HCT116 (cell line): ENCODE measurements around the gene SPRING1. TPM values are rescaled to one million over a fixed set of nuclear protein-coding genes. Genes with fewer than 3 reads are reported as not detected.

ENCODE experiments used
- ATAC-seq: fragments of 200-7000 bp; cut with Tn5 transposase; 2 replicates; pipeline ENCODE4 v1.9.1; 2020; ENCODE audit warnings: mild to moderate bottlenecking, moderate library complexity
- BruUV-seq: library from RNA; stranded (reverse); fragments of 400-500 nt; replicated peaks from 2 replicates; lab custom pipeline; 2021; lab: Mats Ljungman, UMichigan
- CTCF ChIA-PET: fragments of 300-600 bp; sonication (Branson Sonifier 250); formaldehyde crosslinking; loops from one replicate; lab custom pipeline; 2021; ENCODE audit warnings: antibody characterized with exemption; lab: Charles Lee
- POLR2A ChIA-PET: fragments of 300-600, 350-600 bp; sonication (Branson Sonifier 250); formaldehyde crosslinking; loops from one replicate; lab custom pipeline; 2021; ENCODE audit warnings: antibody characterized with exemption; lab: Charles Lee
- RAD21 ChIA-PET, 2 experiments: fragments of 300-600 bp; sonication (Branson Sonifier 250); formaldehyde crosslinking; loops; one replicate each; lab custom pipeline; 2023; ENCODE audit warnings: low total read pairs in 2 of 2; ENCODE audit not compliant: uncharacterized antibody in 2 of 2, unreplicated experiment in 2 of 2, low non-redundant PET in 1 of 2; lab: Charles Lee
- DNase-seq: peaks from one replicate; pipeline ENCODE4 v3.0.0-alpha.2; 2010; ENCODE audit warnings: low read depth, low spot score
- H2AFZ ChIP-seq: fragments of 200-600 bp; shearing (Covaris generic), sonication (generic); 2 replicates; pipeline ENCODE4 v1.6.1; 2017; ENCODE audit warnings: low read depth, mixed run types, mixed read lengths, antibody characterized with exemption, low read length; ENCODE audit not compliant: poor library complexity, severe bottlenecking
- H3K27ac ChIP-seq: 2 replicates; pipeline ENCODE4 v1.5.1; 2012; ENCODE audit warnings: low read depth, low read length
- H3K27me3 ChIP-seq: fragments of 200-600 bp; sonication (generic); 2 replicates; pipeline ENCODE4 v1.6.1; 2016; ENCODE audit warnings: mixed run types, low read length, mixed read lengths; ENCODE audit not compliant: insufficient read depth
- H3K36me3 ChIP-seq, 2 experiments: fragments of 200-500 bp in 1 of 2; fragments of 200-600 bp in 1 of 2; sonication (Bioruptor generic) in 1 of 2; sonication (generic) in 1 of 2; 2 replicates each; pipeline versions ENCODE4 v1.5.1 to v1.6.1; 2014 to 2016; ENCODE audit warnings: low read length in 2 of 2, inconsistent platforms in 1 of 2, mixed read lengths in 1 of 2, mixed run types in 1 of 2; ENCODE audit not compliant: insufficient read depth in 2 of 2, control insufficient read depth in 1 of 2
- H3K4me1 ChIP-seq, 2 experiments: fragments of 200-600 bp in 1 of 2; sonication (generic) in 1 of 2; 2 replicates each; pipeline versions ENCODE4 v1.5.1 to v1.6.1; 2012 to 2017; ENCODE audit warnings: low read length in 2 of 2, inconsistent platforms in 1 of 2, mild to moderate bottlenecking in 1 of 2, mixed read lengths in 1 of 2, mixed run types in 1 of 2, moderate library complexity in 1 of 2; ENCODE audit not compliant: insufficient read depth in 2 of 2, control insufficient read depth in 1 of 2
- H3K4me2 ChIP-seq: fragments of 200-600 bp; sonication (generic); 2 replicates; pipeline ENCODE4 v1.6.1; 2017; ENCODE audit warnings: mixed run types, low read length, mixed read lengths
- H3K4me3 ChIP-seq, 2 experiments: fragments of 200-600 bp in 1 of 2; sonication (generic) in 1 of 2; replicated peaks in 1 of 2; 2 replicates each; pipeline ENCODE4 v1.5.1; 2011 to 2016; ENCODE audit warnings: low read length in 2 of 2, control low read depth in 1 of 2, low read depth in 1 of 2, mild to moderate bottlenecking in 1 of 2, mixed read lengths in 1 of 2, mixed run types in 1 of 2
- H3K79me2 ChIP-seq: fragments of 200-600 bp; sonication (generic); 2 replicates; pipeline ENCODE4 v1.6.1; 2017; ENCODE audit warnings: mild to moderate bottlenecking, mixed run types, low read length, moderate library complexity, mixed read lengths; ENCODE audit not compliant: insufficient read depth
- H3K9ac ChIP-seq: fragments of 200-600 bp; sonication (generic); 2 replicates; pipeline ENCODE4 v1.6.1; 2016; ENCODE audit warnings: low read length, mixed read lengths
- H3K9me2 ChIP-seq: fragments of 200-600 bp; sonication (generic), shearing (Covaris generic); 2 replicates; pipeline ENCODE4 v1.6.1; 2017; ENCODE audit warnings: mixed run types, mild to moderate bottlenecking, moderate library complexity; ENCODE audit not compliant: insufficient read depth
- H3K9me3 ChIP-seq, 2 experiments: fragments of 200-500 bp in 1 of 2; fragments of 200-600 bp in 1 of 2; sonication (Bioruptor generic) in 1 of 2; sonication (generic) in 1 of 2; 2 replicates each; pipeline ENCODE4 v1.6.1; 2014 to 2017; ENCODE audit warnings: low read length in 2 of 2, mixed read lengths in 2 of 2, inconsistent platforms in 1 of 2, low read depth in 1 of 2, mild to moderate bottlenecking in 1 of 2, mixed run types in 1 of 2, moderate library complexity in 1 of 2; ENCODE audit not compliant: control insufficient read depth in 1 of 2, insufficient read depth in 1 of 2
- H4K20me1 ChIP-seq: fragments of 200-600 bp; sonication (generic), shearing (Covaris generic); 2 replicates; pipeline ENCODE4 v1.6.1; 2017; ENCODE audit warnings: mixed run types, mild to moderate bottlenecking, moderate library complexity; ENCODE audit not compliant: insufficient read depth
- ELF1 ChIP-seq: IDR thresholded peaks from 2 replicates; pipeline ENCODE4 v1.6.1; 2012; ENCODE audit warnings: low read depth, borderline replicate concordance
- EZH2 ChIP-seq: fragments of 200-600 bp; sonication (generic); IDR thresholded peaks from 2 replicates; pipeline ENCODE4 v1.6.1; 2017; ENCODE audit warnings: antibody characterized with exemption, mixed run types
- EZH2phosphoT487 ChIP-seq: fragments of 200-600 bp; IDR thresholded peaks from 2 replicates; pipeline ENCODE4 v1.6.1; 2018; ENCODE audit warnings: antibody characterized with exemption, borderline replicate concordance
- JUND ChIP-seq: IDR thresholded peaks from 2 replicates; pipeline ENCODE4 v1.6.1; 2012
- POLR2A ChIP-seq: IDR thresholded peaks from 2 replicates; pipeline ENCODE4 v1.7.0; 2011; ENCODE audit warnings: borderline replicate concordance; ENCODE audit not compliant: insufficient read depth, insufficient read length; ENCODE audit errors: extremely low read depth
- RAD21 ChIP-seq: IDR thresholded peaks from 2 replicates; pipeline ENCODE4 v1.6.1; 2012; ENCODE audit warnings: low read depth, mild to moderate bottlenecking
- SIN3A ChIP-seq: IDR thresholded peaks from 2 replicates; pipeline ENCODE4 v1.6.1; 2012; ENCODE audit warnings: low read depth
- TCF7L2 ChIP-seq: IDR thresholded peaks from 2 replicates; pipeline ENCODE4 v1.7.0; 2011; ENCODE audit warnings: borderline replicate concordance, inconsistent platforms; ENCODE audit not compliant: insufficient read depth, insufficient read length; ENCODE audit errors: extremely low read depth
- YY1 ChIP-seq: IDR thresholded peaks from 2 replicates; pipeline ENCODE4 v1.6.1; 2011; ENCODE audit warnings: low read length, low read depth, moderate library complexity, mild to moderate bottlenecking; ENCODE audit not compliant: insufficient replicate concordance; ENCODE audit errors: extremely low read depth
- ZNF274 ChIP-seq: fragments of 200-500 bp; sonication (Bioruptor generic); IDR thresholded peaks from 2 replicates; pipeline ENCODE4 v1.6.1; 2014; ENCODE audit warnings: mild to moderate bottlenecking, low read depth, low read length, inconsistent platforms
- intact Hi-C: fragments of 100-400 bp; cut with micrococcal nuclease; formaldehyde crosslinking; loops from 2 replicates; pipeline ENCODE4 v1.10.0; 2022
- total RNA-seq: library from RNA; stranded (reverse); gene quantifications from one replicate; pipeline ENCODE4 v1.2.1, GENCODE V29; 2021; ENCODE audit not compliant: unreplicated experiment
- TF ChIP-seq, protein P1 (sequence below): IDR thresholded peaks from 2 replicates; pipeline ENCODE4 v1.6.1; 2012
- TF ChIP-seq, protein P2 (sequence below): IDR thresholded peaks from 2 replicates; pipeline ENCODE4 v1.6.1; 2012

SPRING1 gene
- total RNA-seq, 1 experiment from 2014 or later, result 28.5 TPM

DNA sequence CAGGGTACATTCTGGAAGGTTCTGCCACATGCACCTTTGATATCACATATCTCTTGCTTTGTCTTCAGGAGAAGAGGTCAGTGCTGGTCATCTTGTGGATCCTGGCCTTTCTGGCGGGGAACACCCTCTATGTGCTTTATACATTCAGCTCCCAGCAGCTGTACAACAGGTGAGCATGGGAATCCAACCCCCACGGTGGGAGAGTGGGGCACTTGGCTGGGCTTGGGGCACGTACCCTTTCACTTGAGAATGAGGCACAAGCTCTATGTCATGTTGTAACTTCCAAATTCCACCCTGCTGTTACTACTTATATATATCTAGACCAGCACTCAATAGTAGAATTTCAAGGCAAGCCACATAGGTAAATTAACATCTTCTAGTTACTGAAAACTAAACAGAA lies 28.9 kb upstream of the SPRING1 start:
- ChIA-PET CTCF (no interaction called here), POLR2A (no interaction called here), RAD21 (no interaction called here)
- Histone ChIP-seq H3K79me2 (no peaks in the 10 kb centered on the region), H3K4me2 (no peak overlapping the region), H3K4me3 (no peak overlapping the region), H4K20me1 (no peaks in the 10 kb centered on the region), H3K27ac (no peak overlapping the region), H3K9me2 (no peaks in the 10 kb centered on the region), H2AFZ (no peak overlapping the region), H3K27me3 (no peaks in the 10 kb centered on the region), H3K4me1 (peaks cover 0 to 4% of the 10 kb centered on the region in 2 experiments; a peak in 1 of 4 replicates), H3K9ac (no peak overlapping the region), H3K36me3 (peaks cover 0 to 3% of the 10 kb centered on the region in 2 experiments; a peak in 1 of 4 replicates), H3K9me3 (no peaks in the 10 kb centered on the region)
- TF ChIP-seq YY1 (no peak), EZH2phosphoT487 (no peak), JUND (no peak), ZNF274 (no peak), EZH2 (no peak), TCF7L2 (no peak), RAD21 (no peak), SIN3A (no peak), ELF1 (no peak), POLR2A (no peak)
- TF ChIP-seq, protein P1, sequence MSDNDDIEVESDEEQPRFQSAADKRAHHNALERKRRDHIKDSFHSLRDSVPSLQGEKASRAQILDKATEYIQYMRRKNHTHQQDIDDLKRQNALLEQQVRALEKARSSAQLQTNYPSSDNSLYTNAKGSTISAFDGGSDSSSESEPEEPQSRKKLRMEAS, result no peak
- TF ChIP-seq, protein P2, sequence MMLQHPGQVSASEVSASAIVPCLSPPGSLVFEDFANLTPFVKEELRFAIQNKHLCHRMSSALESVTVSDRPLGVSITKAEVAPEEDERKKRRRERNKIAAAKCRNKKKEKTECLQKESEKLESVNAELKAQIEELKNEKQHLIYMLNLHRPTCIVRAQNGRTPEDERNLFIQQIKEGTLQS, result no peak
- DNase-seq, result no peak
- no TSS peak for BruUV-seq
- intact Hi-C loops, result no loop called here
- no peak for ATAC-seq
